T-helper 2 cell treated with Interferon-gamma antibody and Interleukin-4, amounts not matched to agents 5 μg/mL and 100 μg/mL, for 36 hours (primary cell): ENCODE measurements around the gene GNAQ.

Source experiments
- DNase-seq: peaks from one replicate; pipeline ENCODE4 v3.0.0; 2021; ENCODE audit warnings: low spot score
- H3K27ac Mint-ChIP-seq: one replicate; pipeline ENCODE4 v1.8.0; 2021; ENCODE audit warnings: mild to moderate bottlenecking, mixed read lengths
- H3K27me3 Mint-ChIP-seq: one replicate; pipeline ENCODE4 v1.8.0; 2021; ENCODE audit warnings: low read depth, mixed read lengths
- H3K36me3 Mint-ChIP-seq: one replicate; pipeline ENCODE4 v1.8.0; 2021; ENCODE audit warnings: low read depth, mixed read lengths
- H3K4me1 Mint-ChIP-seq: one replicate; pipeline ENCODE4 v1.8.0; 2021; ENCODE audit warnings: low read depth, mixed read lengths
- H3K4me3 Mint-ChIP-seq: one replicate; pipeline ENCODE4 v1.8.0; 2022; ENCODE audit warnings: mild to moderate bottlenecking, moderate library complexity, mixed read lengths
- H3K9me3 Mint-ChIP-seq: one replicate; pipeline ENCODE4 v1.8.0; 2021; ENCODE audit warnings: mixed read lengths

Gene GNAQ

DNA sequence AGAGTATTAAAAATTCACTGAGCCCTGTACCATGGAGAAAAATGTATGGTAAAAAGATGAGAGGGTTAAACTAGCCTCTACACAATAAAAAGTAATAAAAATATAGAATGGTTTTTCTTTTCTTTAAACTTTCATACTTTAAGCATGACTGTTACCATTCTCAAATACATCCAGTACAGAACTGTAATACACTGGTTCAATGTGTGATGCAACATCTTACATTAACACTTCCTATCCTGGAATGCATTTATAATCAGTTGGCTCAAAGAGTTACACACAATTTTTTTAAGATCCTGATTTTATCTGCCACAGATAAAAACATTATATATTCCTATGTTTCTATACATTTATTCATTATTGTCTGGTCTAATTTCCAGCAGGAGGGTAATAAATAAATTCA is 4.7 kb downstream of the GNAQ start:
- H3K4me1 Mint-ChIP-seq: peaks cover 57% of the 10 kb centered on the region
- H3K9me3 Mint-ChIP-seq: no peaks in the 10 kb centered on the region
- peaks cover 31% of the 10 kb centered on the region for H3K36me3 Mint-ChIP-seq
- no peak overlapping the region for H3K27ac Mint-ChIP-seq
- no peak for DNase-seq
- H3K27me3 Mint-ChIP-seq: no peaks in the 10 kb centered on the region
- no peak overlapping the region for H3K4me3 Mint-ChIP-seq

GRCh38 chr9:78026416-78026815 is 5.2 kb downstream of the GNAQ start:
- Mint-ChIP-seq H3K27me3 (no peaks in the 10 kb centered on the region), H3K4me3 (no peak overlapping the region), H3K36me3 (peaks cover 35% of the 10 kb centered on the region), H3K4me1 (peaks cover 62% of the 10 kb centered on the region), H3K27ac (no peak overlapping the region), H3K9me3 (no peaks in the 10 kb centered on the region)
- DNase-seq: no peak

DNA sequence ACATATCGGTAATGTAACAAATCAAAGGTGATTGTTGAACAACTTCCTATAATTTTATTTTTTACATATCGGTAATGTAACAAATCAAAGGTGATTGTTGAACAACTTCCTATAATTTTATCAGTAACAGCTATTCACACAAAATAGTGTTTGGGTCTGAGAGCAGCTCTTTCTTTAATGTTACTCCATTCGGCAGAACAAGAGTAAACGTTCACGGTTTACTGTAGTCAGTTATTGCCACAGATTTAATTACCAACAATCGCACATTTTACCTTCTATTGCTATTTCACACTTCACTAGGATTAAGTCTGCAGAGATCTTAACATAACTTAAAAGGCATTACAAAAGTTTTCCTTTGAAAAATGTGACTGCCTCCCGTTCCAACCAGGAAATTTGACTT is 6.4 kb downstream of the GNAQ start:
- peaks cover 69% of the 10 kb centered on the region for H3K4me1 Mint-ChIP-seq
- H3K27ac Mint-ChIP-seq: no peak overlapping the region
- no peaks in the 10 kb centered on the region for H3K9me3 Mint-ChIP-seq
- no peaks in the 10 kb centered on the region for H3K27me3 Mint-ChIP-seq
- H3K36me3 Mint-ChIP-seq: peaks cover 39% of the 10 kb centered on the region
- DNase-seq: no peak
- no peak overlapping the region for H3K4me3 Mint-ChIP-seq

DNA sequence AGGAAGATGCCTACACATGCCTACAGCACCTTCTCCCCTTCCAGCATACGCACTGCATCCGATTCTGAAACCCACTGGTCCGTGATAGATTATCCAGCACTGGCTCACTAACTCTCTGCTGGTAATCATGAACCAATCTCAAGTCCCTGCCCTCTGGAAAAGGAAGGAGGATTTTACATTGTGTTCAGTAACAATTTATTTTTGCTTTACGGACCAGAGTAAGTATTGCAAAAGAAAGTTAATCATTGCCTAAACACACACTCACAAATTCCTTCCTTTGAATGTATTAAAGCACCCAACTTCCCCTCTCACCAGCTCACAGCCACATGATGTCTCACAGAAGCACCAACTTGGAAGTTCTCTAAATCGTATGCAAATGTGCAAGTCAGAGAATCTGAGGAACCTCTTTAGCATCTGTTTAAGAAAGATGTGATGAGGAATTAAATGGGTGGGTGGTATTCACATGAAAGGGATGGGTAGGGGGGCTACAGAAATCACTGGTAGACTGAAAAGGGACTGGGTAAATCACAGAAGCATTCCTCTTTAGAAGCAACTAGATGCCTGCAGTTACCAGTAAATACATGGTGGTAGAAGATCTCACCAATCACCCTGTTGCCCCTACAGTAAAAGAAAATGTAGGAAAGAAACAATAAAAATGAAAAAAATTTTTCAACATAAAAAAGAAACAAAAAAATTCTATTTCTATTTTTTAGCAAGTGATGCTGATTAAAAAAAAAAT is 8.4 kb downstream of the GNAQ start:
- H3K27me3 Mint-ChIP-seq: no peaks in the 10 kb centered on the region
- peaks cover 56% of the 10 kb centered on the region for H3K4me1 Mint-ChIP-seq
- H3K36me3 Mint-ChIP-seq: peaks cover 30% of the 10 kb centered on the region
- H3K27ac Mint-ChIP-seq: peak overlapping the region; percentile 15
- no peaks in the 10 kb centered on the region for H3K9me3 Mint-ChIP-seq
- H3K4me3 Mint-ChIP-seq: peak overlapping the region; percentile 65
- DNase-seq: no peak

GRCh38 chr9:78021697-78022096 is 9.9 kb downstream of the GNAQ start:
- Mint-ChIP-seq H3K36me3 (peaks cover 30% of the 10 kb centered on the region), H3K27ac (no peak overlapping the region), H3K27me3 (no peaks in the 10 kb centered on the region), H3K4me3 (no peak overlapping the region), H3K4me1 (peaks cover 61% of the 10 kb centered on the region), H3K9me3 (no peaks in the 10 kb centered on the region)
- no peak for DNase-seq

DNA sequence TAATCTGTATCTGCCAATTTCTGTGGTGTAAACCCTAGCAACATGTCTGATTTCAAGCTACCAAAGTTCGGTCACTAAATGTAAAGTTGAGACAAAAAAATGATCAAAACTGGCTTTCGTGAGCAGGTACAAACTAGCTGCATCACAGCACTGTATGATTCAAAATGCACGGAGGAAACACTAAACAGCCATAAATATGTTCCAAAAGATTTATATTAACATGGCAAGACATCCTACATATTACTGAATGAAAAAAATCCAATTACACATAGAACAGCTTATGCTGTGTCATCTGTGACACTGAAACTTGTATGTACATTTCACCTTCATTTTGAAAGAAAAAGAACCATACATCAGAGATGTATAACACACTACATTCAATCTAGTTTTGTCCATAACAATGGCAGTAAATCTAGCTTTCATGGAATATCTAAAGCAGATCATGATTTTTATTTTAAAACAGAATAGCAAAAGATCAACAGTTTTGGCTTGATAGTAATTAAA is 14.4 kb downstream of the GNAQ start:
- Mint-ChIP-seq H3K27me3 (no peaks in the 10 kb centered on the region), H3K27ac (no peak overlapping the region), H3K9me3 (no peaks in the 10 kb centered on the region), H3K4me3 (no peak overlapping the region), H3K36me3 (peaks cover 26% of the 10 kb centered on the region), H3K4me1 (peaks cover 40% of the 10 kb centered on the region)
- no peak for DNase-seq

DNA sequence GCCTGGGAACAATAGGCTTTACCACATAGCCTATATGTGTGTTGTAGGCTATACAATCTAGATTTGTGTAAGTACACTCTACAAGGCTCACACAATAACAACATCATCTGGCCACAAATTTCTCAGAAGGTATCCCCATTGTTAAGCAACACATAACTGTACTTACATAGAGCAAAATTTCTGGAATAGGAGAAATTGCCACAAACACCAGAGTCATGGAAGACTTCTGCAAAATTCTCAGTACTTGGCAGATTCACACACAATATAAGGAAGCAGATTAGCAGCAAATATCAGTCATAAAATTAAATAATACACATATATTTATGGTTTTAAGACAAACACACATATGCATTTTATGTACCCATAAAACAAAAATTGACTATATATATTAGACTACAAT is 16.4 kb downstream of the GNAQ start:
- Mint-ChIP-seq H3K4me1 (peaks cover 42% of the 10 kb centered on the region), H3K4me3 (no peak overlapping the region), H3K27me3 (no peaks in the 10 kb centered on the region), H3K9me3 (no peaks in the 10 kb centered on the region), H3K27ac (no peak overlapping the region), H3K36me3 (peaks cover 16% of the 10 kb centered on the region)
- no peak for DNase-seq

GRCh38 chr9:78014776-78015175 is 16.8 kb downstream of the GNAQ start:
- no peak for DNase-seq
- H3K4me1 Mint-ChIP-seq: peaks cover 42% of the 10 kb centered on the region
- H3K27me3 Mint-ChIP-seq: no peaks in the 10 kb centered on the region
- no peak overlapping the region for H3K27ac Mint-ChIP-seq
- H3K9me3 Mint-ChIP-seq: no peaks in the 10 kb centered on the region
- no peak overlapping the region for H3K4me3 Mint-ChIP-seq
- peaks cover 12% of the 10 kb centered on the region for H3K36me3 Mint-ChIP-seq

DNA sequence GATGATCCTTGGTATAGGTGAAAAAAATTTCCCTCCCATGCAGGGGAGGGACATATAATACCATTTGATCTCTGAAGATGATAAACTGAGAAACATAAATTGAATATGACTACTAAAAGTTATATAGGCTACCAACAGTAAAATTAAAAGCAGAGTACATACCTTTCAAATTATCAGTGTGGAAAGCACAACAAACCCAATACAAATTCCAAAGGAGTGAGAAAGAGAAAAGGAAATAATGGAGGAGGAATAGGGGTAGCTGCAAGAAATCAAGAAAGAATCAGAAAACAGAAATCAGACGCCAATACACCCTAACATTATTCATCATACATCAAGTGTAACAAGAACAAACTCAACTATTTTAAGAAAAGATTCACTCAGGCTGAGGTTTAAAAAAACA is 17.7 kb downstream of the GNAQ start:
- H3K9me3 Mint-ChIP-seq: no peaks in the 10 kb centered on the region
- no peak overlapping the region for H3K27ac Mint-ChIP-seq
- peaks cover 48% of the 10 kb centered on the region for H3K4me1 Mint-ChIP-seq
- H3K36me3 Mint-ChIP-seq: peaks cover 16% of the 10 kb centered on the region
- DNase-seq: no peak
- H3K4me3 Mint-ChIP-seq: no peak overlapping the region
- H3K27me3 Mint-ChIP-seq: no peaks in the 10 kb centered on the region

- H3K9me3 Mint-ChIP-seq: no peaks in the 10 kb centered on the region
- H3K36me3 Mint-ChIP-seq: peaks cover 19% of the 10 kb centered on the region
- no peaks in the 10 kb centered on the region for H3K27me3 Mint-ChIP-seq
- H3K4me1 Mint-ChIP-seq: peaks cover 55% of the 10 kb centered on the region
- H3K27ac Mint-ChIP-seq: peak overlapping the region; percentile 41
- H3K4me3 Mint-ChIP-seq: peak overlapping the region; percentile 62
- no peak for DNase-seq
Measured at GRCh38 chr9:78011049-78011448, 20.6 kb downstream of the GNAQ start.

GRCh38 chr9:78010445-78010844 is 21.2 kb downstream of the GNAQ start:
- Mint-ChIP-seq H3K27me3 (no peaks in the 10 kb centered on the region), H3K27ac (peak overlapping the region; percentile 41), H3K4me1 (peaks cover 57% of the 10 kb centered on the region), H3K9me3 (no peaks in the 10 kb centered on the region), H3K36me3 (peaks cover 22% of the 10 kb centered on the region), H3K4me3 (peak overlapping the region; percentile 62)
- no peak for DNase-seq

- Mint-ChIP-seq H3K4me3 (peak overlapping the region; percentile 62), H3K27me3 (no peaks in the 10 kb centered on the region), H3K9me3 (no peaks in the 10 kb centered on the region), H3K27ac (no peak overlapping the region), H3K4me1 (peaks cover 59% of the 10 kb centered on the region), H3K36me3 (peaks cover 20% of the 10 kb centered on the region)
- no peak for DNase-seq
Measured at GRCh38 chr9:78009186-78009585, 22.4 kb downstream of the GNAQ start.

- peaks cover 23% of the 10 kb centered on the region for H3K36me3 Mint-ChIP-seq
- H3K4me3 Mint-ChIP-seq: no peak overlapping the region
- H3K27ac Mint-ChIP-seq: no peak overlapping the region
- no peaks in the 10 kb centered on the region for H3K27me3 Mint-ChIP-seq
- no peak for DNase-seq
- H3K4me1 Mint-ChIP-seq: peaks cover 60% of the 10 kb centered on the region
- H3K9me3 Mint-ChIP-seq: no peaks in the 10 kb centered on the region
Measured at GRCh38 chr9:78006734-78007133, 24.9 kb downstream of the GNAQ start.

- no peaks in the 10 kb centered on the region for H3K9me3 Mint-ChIP-seq
- H3K4me1 Mint-ChIP-seq: peaks cover 47% of the 10 kb centered on the region
- DNase-seq: no peak
- peaks cover 19% of the 10 kb centered on the region for H3K36me3 Mint-ChIP-seq
- H3K27ac Mint-ChIP-seq: no peak overlapping the region
- no peak overlapping the region for H3K4me3 Mint-ChIP-seq
- H3K27me3 Mint-ChIP-seq: no peaks in the 10 kb centered on the region
Measured at GRCh38 chr9:78005231-78006002, 26.2 kb downstream of the GNAQ start.
